SK-N-SH (cell line): ENCODE data around the gene AHRR. TPM values are rescaled to one million over a fixed set of nuclear protein-coding genes. Genes with fewer than 3 reads are reported as not detected.

Experiments used
- CTCF ChIA-PET: fragments of 300-600, 350-600 bp; formaldehyde crosslinking; extraction: SDS; loops from one replicate; lab custom pipeline; 2021; lab: Yijun Ruan, JAX
- POLR2A ChIA-PET: fragments of 350-600 bp; sonication (Branson Sonifier 250); formaldehyde crosslinking; extraction: SDS; loops from one replicate; lab custom pipeline; 2020; ENCODE audit warnings: antibody characterized with exemption, inconsistent platforms; lab: Yijun Ruan, JAX
- DNase-seq: peaks from one replicate; pipeline ENCODE4 v3.0.0; 2012
- H2AFZ ChIP-seq: fragments of 200-600 bp; sonication (generic); 2 replicates; pipeline ENCODE4 v1.8.1; 2016; ENCODE audit warnings: antibody characterized with exemption, mild to moderate bottlenecking, low read depth
- H3F3A ChIP-seq: fragments of 200-600 bp; sonication (generic); replicated peaks from 2 replicates; pipeline ENCODE3; 2016; ENCODE audit warnings: antibody characterized with exemption, mild to moderate bottlenecking; ENCODE audit not compliant: insufficient read depth
- H3K27ac ChIP-seq, 2 experiments: fragments of 200-500 bp in 1 of 2; fragments of 200-600 bp in 1 of 2; sonication (Bioruptor generic) in 1 of 2; sonication (generic), shearing (Covaris generic) in 1 of 2; 2 replicates each; pipeline versions ENCODE4 v1.5.1 to v1.6.1; 2014 to 2016; ENCODE audit warnings: low read depth in 2 of 2, inconsistent platforms in 1 of 2, low read length in 1 of 2, mild to moderate bottlenecking in 1 of 2, mixed read lengths in 1 of 2
- H3K27me3 ChIP-seq: fragments of 200-600 bp; sonication (generic), shearing (Covaris generic); 2 replicates; pipeline ENCODE4 v1.6.1; 2016; ENCODE audit warnings: mixed run types; ENCODE audit not compliant: insufficient read depth
- H3K36me3 ChIP-seq, 2 experiments: fragments of 200-500 bp in 1 of 2; fragments of 200-600 bp in 1 of 2; sonication (Bioruptor generic) in 1 of 2; sonication (generic) in 1 of 2; replicated peaks in 1 of 2; 2 replicates each; pipeline versions ENCODE3 to v1.5.1; 2014 to 2016; ENCODE audit warnings: low read length in 1 of 2, mild to moderate bottlenecking in 1 of 2; ENCODE audit not compliant: insufficient read depth in 2 of 2, control insufficient read depth in 1 of 2
- H3K4me1 ChIP-seq, 2 experiments: fragments of 200-500 bp in 1 of 2; fragments of 200-600 bp in 1 of 2; sonication (Bioruptor generic) in 1 of 2; sonication (generic), shearing (Covaris generic) in 1 of 2; 2 replicates each; pipeline versions ENCODE4 v1.5.1 to v1.6.1; 2014 to 2016; ENCODE audit warnings: low read depth in 1 of 2, low read length in 1 of 2, mixed run types in 1 of 2; ENCODE audit not compliant: insufficient read depth in 2 of 2, control insufficient read depth in 1 of 2
- H3K4me2 ChIP-seq: fragments of 200-600 bp; sonication (generic), shearing (Covaris generic); 2 replicates; pipeline ENCODE4 v1.6.1; 2017; ENCODE audit warnings: mixed run types
- H3K4me3 ChIP-seq, 2 experiments: fragments of 200-500 bp in 1 of 2; fragments of 200-600 bp in 1 of 2; sonication (Bioruptor generic) in 1 of 2; sonication (generic), shearing (Covaris generic) in 1 of 2; 2 replicates each; pipeline versions ENCODE4 v1.5.1 to v1.8.1; 2014 to 2016; ENCODE audit warnings: low read depth in 2 of 2, inconsistent platforms in 1 of 2, low read length in 1 of 2, mild to moderate bottlenecking in 1 of 2, mixed read lengths in 1 of 2, moderate library complexity in 1 of 2
- H3K79me2 ChIP-seq: fragments of 200-600 bp; sonication (generic); 2 replicates; pipeline ENCODE4 v1.8.1; 2017; ENCODE audit warnings: mild to moderate bottlenecking; ENCODE audit not compliant: insufficient read depth
- H3K9ac ChIP-seq: fragments of 200-600 bp; sonication (generic); 2 replicates; pipeline ENCODE4 v1.6.1; 2017; ENCODE audit warnings: mixed run types
- H3K9me2 ChIP-seq: fragments of 200-600 bp; sonication (generic); 2 replicates; pipeline ENCODE4 v1.6.1; 2017; ENCODE audit warnings: mixed run types
- H3K9me3 ChIP-seq: fragments of 200-600 bp; sonication (generic); 2 replicates; pipeline ENCODE4 v1.6.1; 2017; ENCODE audit warnings: mixed run types, mild to moderate bottlenecking, moderate library complexity
- H4K20me1 ChIP-seq: fragments of 200-600 bp; sonication (generic); 2 replicates; pipeline ENCODE4 v1.6.1; 2017; ENCODE audit warnings: mild to moderate bottlenecking, mixed run types; ENCODE audit not compliant: insufficient read depth
- EZH2phosphoT487 ChIP-seq: fragments of 200-600 bp; sonication (generic); IDR thresholded peaks from 2 replicates; pipeline ENCODE4 v1.6.1; 2017; ENCODE audit warnings: low read depth, mixed run types, mild to moderate bottlenecking, antibody characterized with exemption, moderate library complexity, borderline replicate concordance
- FOXM1 ChIP-seq: IDR thresholded peaks from 2 replicates; pipeline ENCODE4 v1.4.0; 2012; ENCODE audit warnings: low read depth, mild to moderate bottlenecking
- GABPA ChIP-seq: IDR thresholded peaks from 2 replicates; pipeline ENCODE4 v1.4.0; 2012; ENCODE audit warnings: low read depth, mild to moderate bottlenecking
- IRF3 ChIP-seq: fragments of 150-350 bp; IDR thresholded peaks from 2 replicates; pipeline ENCODE4 v1.6.1; 2016; ENCODE audit warnings: mild to moderate bottlenecking, low read depth, low read length
- JUND ChIP-seq: IDR thresholded peaks from 2 replicates; pipeline ENCODE4 v1.4.0; 2012
- MAX ChIP-seq: IDR thresholded peaks from 2 replicates; pipeline ENCODE4 v1.4.0; 2012; ENCODE audit warnings: low read depth
- MEF2A ChIP-seq: IDR thresholded peaks from 2 replicates; pipeline ENCODE4 v1.4.0; 2012; ENCODE audit warnings: low read depth, borderline replicate concordance
- RAD21 ChIP-seq: IDR thresholded peaks from 2 replicates; pipeline ENCODE4 v1.6.1; 2012; ENCODE audit warnings: mild to moderate bottlenecking, low read length
- RXRA ChIP-seq: IDR thresholded peaks from 2 replicates; pipeline ENCODE4 v1.4.0; 2012; ENCODE audit warnings: low read depth, mild to moderate bottlenecking, borderline replicate concordance
- SIN3A ChIP-seq: IDR thresholded peaks from 2 replicates; pipeline ENCODE4 v1.6.1; 2012; ENCODE audit warnings: low read depth, mild to moderate bottlenecking, low read length, moderate library complexity, borderline replicate concordance
- SMC3 ChIP-seq: IDR thresholded peaks from 2 replicates; pipeline ENCODE4 v1.6.1; 2012; ENCODE audit warnings: low read depth, low read length, improper control_type of control experiment
- TEAD4 ChIP-seq: IDR thresholded peaks from 2 replicates; pipeline ENCODE4 v1.4.0; 2012; ENCODE audit warnings: mild to moderate bottlenecking, borderline replicate concordance; ENCODE audit not compliant: insufficient read depth
- YY1 ChIP-seq: IDR thresholded peaks from 2 replicates; pipeline ENCODE4 v1.4.0; 2012; ENCODE audit warnings: low read depth, mild to moderate bottlenecking
- ZBTB33 ChIP-seq: IDR thresholded peaks from 2 replicates; pipeline ENCODE4 v1.4.0; 2012; ENCODE audit warnings: low read depth, borderline replicate concordance
- WGBS: methylation state at CpG from one replicate; pipeline ENCODE4 v1.1.6; 2017; ENCODE audit warnings: low lambda C conversion rate; 5-methylcytosine and 5-hydroxymethylcytosine counted together
- polyA plus RNA-seq, 3 experiments: library from polyadenylated mRNA; depleted of rRNA; stranded (reverse); fragments of >200 nt; gene quantifications; 2 replicates each; pipeline ENCODE4 v1.2.3, GENCODE V29; 2012

Gene AHRR
- polyA plus RNA-seq, 1 of the 3 experiments (the other 2 are of a cell fraction): 0.71 TPM

- Histone ChIP-seq H3F3A (no peaks in the 10 kb centered on the region), H3K9me2 (no peaks in the 10 kb centered on the region), H3K4me2 (no peak overlapping the region), H4K20me1 (no peaks in the 10 kb centered on the region), H3K9me3 (no peaks in the 10 kb centered on the region), H3K27me3 (peaks cover 9% of the 10 kb centered on the region; the same call in 1 of the 2 replicates), H3K27ac (no peak overlapping the region), H3K4me3 (no peak overlapping the region), H3K4me1 (peaks cover 0 to 10% of the 10 kb centered on the region in 2 experiments; a peak in 1 of 4 replicates), H2AFZ (no peak overlapping the region), H3K9ac (no peak overlapping the region), H3K36me3 (no peaks in the 10 kb centered on the region), H3K79me2 (no peaks in the 10 kb centered on the region)
- no peak for DNase-seq
- ChIA-PET CTCF (no interaction called here), POLR2A (no interaction called here)
- WGBS: 77% methylated on average over 14 of the region's 19 CpGs
- no peak for TF ChIP-seq IRF3
- TF ChIP-seq MAX: no peak
- no peak for TF ChIP-seq FOXM1
- TF ChIP-seq SIN3A: no peak
- TF ChIP-seq GABPA: no peak
- no peak for TF ChIP-seq ZBTB33
- no peak for TF ChIP-seq MEF2A
- no peak for TF ChIP-seq EZH2phosphoT487
- TF ChIP-seq TEAD4: no peak
- no peak for TF ChIP-seq YY1
- TF ChIP-seq RAD21: no peak
- TF ChIP-seq RXRA: no peak
- TF ChIP-seq SMC3: no peak
- no peak for TF ChIP-seq JUND
These were observed 49.7 kb downstream of the AHRR start for GRCh38 chr5:370959-371810.
